NK-92 (cell line): ENCODE measurements around the gene OGN.

ENCODE experiments used
- DNase-seq: peaks from one replicate; lab custom pipeline; 2025; ENCODE audit not compliant: unreplicated experiment; lab: John Stamatoyannopoulos, UW

OGN gene

GRCh38 chr9:92349771-92350739 is 54.3 kb downstream of the OGN start:
- DNase-seq, result no peak

- no peak for DNase-seq
These were observed 58.8 kb downstream of the OGN start for GRCh38 chr9:92345582-92345981.

- DNase-seq, result no peak
These were observed 61.4 kb downstream of the OGN start for GRCh38 chr9:92342825-92343488.

- DNase-seq, result no peak
These were observed 62.8 kb downstream of the OGN start for GRCh38 chr9:92341578-92341977.

GRCh38 chr9:92333282-92333634 is 71.1 kb downstream of the OGN start:
- DNase-seq, result no peak
